Stimulated activated CD4-positive, alpha-beta T cell treated with anti-CD3 and anti-CD28 coated beads, Interleukin-1b, Interleukin-23, amount 100 ng/mL, for 24 hours (primary cell): ENCODE data around the gene MRPS17.
"Not testable (repeated sequence)": the region's sequence is repeated elsewhere in the genome, so short reads cannot be mapped to it uniquely, and the experiment has no call there.

ENCODE experiments used
- DNase-seq, 4 experiments: peaks; one replicate each; pipeline ENCODE4 v3.0.0-alpha.2; 2020; ENCODE audit warnings: low read depth in 4 of 4, low spot score in 1 of 4

Gene MRPS17

GRCh38 chr7:55951637-55952351 is at the start of gene MRPS17:
MRPS17 (plus strand) TSS chr7:55951877; CDS start chr7:55953196, 1,319 bp downstream.
- DNase-seq = peak; percentile 81 to 88 (median 85)

- DNase-seq = no peak
These were observed 47.5 kb upstream of the MRPS17 start for GRCh38 chr7:55903985-55904759.

- no peak for DNase-seq
These were observed 38.9 kb upstream of the MRPS17 start for GRCh38 chr7:55912748-55913158.

GRCh38 chr7:55917771-55918170 is 33.9 kb upstream of the MRPS17 start:
- DNase-seq = no peak

- DNase-seq = no peak
These were observed 23.5 kb upstream of the MRPS17 start for GRCh38 chr7:55928006-55928767.

- DNase-seq = no peak
These were observed 20.1 kb upstream of the MRPS17 start for GRCh38 chr7:55931421-55932151.

GRCh38 chr7:55939514-55940123 is 12.1 kb upstream of the MRPS17 start:
- DNase-seq = no peak

GRCh38 chr7:55946545-55946944 is 5.1 kb upstream of the MRPS17 start:
- no peak for DNase-seq

GRCh38 chr7:55952352-55952671 is 635 bp downstream of the MRPS17 start:
- not testable (repeated sequence) for DNase-seq

- no peak for DNase-seq
These were observed 2.2 kb downstream of the MRPS17 start for GRCh38 chr7:55953707-55954475.

GRCh38 chr7:55957190-55957589 is 5.5 kb downstream of the MRPS17 start:
- no peak for DNase-seq

GRCh38 chr7:55962014-55962413 is 10.3 kb downstream of the MRPS17 start:
- DNase-seq = no peak

GRCh38 chr7:55963584-55964168 is 12.0 kb downstream of the MRPS17 start:
- no peak for DNase-seq

GRCh38 chr7:55964261-55965099 is 12.8 kb downstream of the MRPS17 start, which contains the start of gene NIPSNAP2:
NIPSNAP2 (plus strand) TSS chr7:55964585; CDS start chr7:55964610, 25 bp downstream.
- DNase-seq = peak; percentile 32 to 49 (median 38)

GRCh38 chr7:55965100-55965470 is 13.4 kb downstream of the MRPS17 start:
- peak in 1 of 4 experiments; percentile 9 for DNase-seq

GRCh38 chr7:55965805-55966421 is 14.2 kb downstream of the MRPS17 start:
- DNase-seq = no peak

- DNase-seq = no peak
These were observed 15.2 kb downstream of the MRPS17 start for GRCh38 chr7:55966851-55967250.

GRCh38 chr7:55969391-55969790 is 17.7 kb downstream of the MRPS17 start:
- DNase-seq = no peak
